Caco-2 (cell line): ENCODE results near the gene GRIK4. TPM values are rescaled to one million over a fixed set of nuclear protein-coding genes. Genes with fewer than 3 reads are reported as not detected.

Experiments used
- BruUV-seq: library from RNA; stranded (reverse); fragments of 400-500 nt; replicated peaks from 2 replicates; lab custom pipeline; 2021; lab: Mats Ljungman, UMichigan
- CTCF ChIA-PET: fragments of 300-600 bp; sonication (Branson Sonifier 250); formaldehyde crosslinking; loops from one replicate; lab custom pipeline; 2022; ENCODE audit warnings: antibody characterized with exemption; lab: Charles Lee
- POLR2A ChIA-PET: fragments of 300-600 bp; sonication (Branson Sonifier 250); formaldehyde crosslinking; loops from one replicate; lab custom pipeline; 2022; ENCODE audit warnings: antibody characterized with exemption; lab: Charles Lee
- DNase-seq, 2 experiments: peaks; one replicate each; pipeline versions ENCODE4 v3.0.0 to v3.0.0-alpha.2; 2020 to 2022
- H3K27me3 ChIP-seq: replicated peaks from 2 replicates; pipeline ENCODE4 v1.6.0; 2011; ENCODE audit warnings: low read length; ENCODE audit not compliant: control insufficient read depth, insufficient read depth
- H3K36me3 ChIP-seq: 2 replicates; pipeline ENCODE4 v1.5.1; 2011; ENCODE audit warnings: low read length; ENCODE audit not compliant: control insufficient read depth, insufficient read depth
- H3K4me1 ChIP-seq: fragments of 250-450 bp; sonication (Bioruptor Pico); 2 replicates; pipeline ENCODE4 v1.5.1; 2020; ENCODE audit warnings: mild to moderate bottlenecking
- H3K4me3 ChIP-seq: 2 replicates; pipeline ENCODE4 v1.5.1; 2011; ENCODE audit warnings: low read depth, mild to moderate bottlenecking, control low read depth, low read length
- H3K9me3 ChIP-seq: fragments of 250-450 bp; sonication (Bioruptor Pico); 2 replicates; pipeline ENCODE4 v1.5.1; 2020; ENCODE audit warnings: mild to moderate bottlenecking, moderate library complexity
- H3K27ac Mint-ChIP-seq: one replicate; pipeline ENCODE4 v1.8.0; 2022; ENCODE audit warnings: mixed read lengths; ENCODE audit not compliant: unreplicated experiment
- H3K27me3 Mint-ChIP-seq: one replicate; pipeline ENCODE4 v1.8.0; 2022; ENCODE audit warnings: mixed read lengths; ENCODE audit not compliant: insufficient read depth, unreplicated experiment
- H3K36me3 Mint-ChIP-seq: one replicate; pipeline ENCODE4 v1.8.0; 2022; ENCODE audit warnings: mild to moderate bottlenecking, mixed read lengths; ENCODE audit not compliant: insufficient read depth, unreplicated experiment
- H3K4me1 Mint-ChIP-seq: one replicate; pipeline ENCODE4 v1.8.0; 2022; ENCODE audit warnings: low read depth, mixed read lengths; ENCODE audit not compliant: unreplicated experiment
- H3K4me3 Mint-ChIP-seq: one replicate; pipeline ENCODE4 v1.8.0; 2022; ENCODE audit warnings: mild to moderate bottlenecking, moderate library complexity, mixed read lengths; ENCODE audit not compliant: unreplicated experiment
- H3K9me3 Mint-ChIP-seq: one replicate; pipeline ENCODE4 v1.8.0; 2022; ENCODE audit warnings: mixed read lengths; ENCODE audit not compliant: unreplicated experiment
- CTCF ChIP-seq, 2 experiments: fragments of 200-600 bp in 1 of 2; IDR thresholded peaks; 1 replicate in 1 of 2; 2 replicates in 1 of 2; pipeline versions ENCODE4 v1.5.1 to v1.8.0; 2011 to 2022; ENCODE audit warnings: antibody characterized with exemption in 1 of 2, control low read depth in 1 of 2, inconsistent platforms in 1 of 2, low read depth in 1 of 2, low read length in 1 of 2, mild to moderate bottlenecking in 1 of 2, moderate library complexity in 1 of 2; ENCODE audit not compliant: insufficient read depth in 1 of 2, severe bottlenecking in 1 of 2, unreplicated experiment in 1 of 2
- intact Hi-C: fragments of 100-400 bp; cut with micrococcal nuclease; formaldehyde crosslinking; loops from one replicate; pipeline ENCODE4 v1.10.0; 2022; ENCODE audit not compliant: unreplicated experiment
- total RNA-seq: library from RNA; stranded (reverse); gene quantifications from 2 replicates; pipeline ENCODE4 v1.2.3, GENCODE V29; 2022

Gene GRIK4
- total RNA-seq, 1 experiment from 2014 or later: 2.0 TPM

- Histone ChIP-seq H3K36me3 (no peaks in the 10 kb centered on the region), H3K4me1 (no peaks in the 10 kb centered on the region), H3K27me3 (peaks cover 2% of the 10 kb centered on the region; the same call in 1 of the 2 replicates), H3K4me3 (no peak overlapping the region), H3K9me3 (no peaks in the 10 kb centered on the region)
- Mint-ChIP-seq H3K27me3 (peaks cover 36% of the 10 kb centered on the region), H3K9me3 (peaks cover 12% of the 10 kb centered on the region), H3K27ac (no peak overlapping the region), H3K36me3 (peaks cover 6% of the 10 kb centered on the region), H3K4me3 (no peak overlapping the region), H3K4me1 (no peaks in the 10 kb centered on the region)
- ChIA-PET POLR2A (no interaction called here), CTCF (no interaction called here)
- TF ChIP-seq CTCF (IDR thresholded peaks at IDR 0.05; ENCODE audit: insufficient read depth in 1 of 2, low read depth in 1 of 2, low read length in 1 of 2, severe bottlenecking in 1 of 2, unreplicated experiment in 1 of 2): no peak
- intact Hi-C loops: no loop called here
- DNase-seq: no peak
- BruUV-seq: no TSS peak
Measured at GRCh38 chr11:120871924-120872323, 360.4 kb downstream of the GRIK4 start.

GRCh38 chr11:120873966-120874735 lies 362.6 kb downstream of the GRIK4 start:
- CTCF ChIA-PET: no interaction called here
- BruUV-seq: no TSS peak

GRCh38 chr11:120875986-120876385 lies 364.4 kb downstream of the GRIK4 start:
- H3K4me3 ChIP-seq: no peak overlapping the region
- H3K36me3 ChIP-seq: no peaks in the 10 kb centered on the region
- H3K36me3 Mint-ChIP-seq: peaks cover 6% of the 10 kb centered on the region
- TF ChIP-seq CTCF (IDR thresholded peaks at IDR 0.05; ENCODE audit: insufficient read depth in 1 of 2, low read depth in 1 of 2, low read length in 1 of 2, severe bottlenecking in 1 of 2, unreplicated experiment in 1 of 2): no peak
- H3K4me3 Mint-ChIP-seq: no peak overlapping the region
- BruUV-seq: no TSS peak
- ChIA-PET POLR2A (no interaction called here), CTCF (no interaction called here)
- H3K4me1 Mint-ChIP-seq: no peaks in the 10 kb centered on the region
- H3K9me3 ChIP-seq: no peaks in the 10 kb centered on the region
- no peak for DNase-seq
- intact Hi-C loops: no loop called here
- peaks cover 12% of the 10 kb centered on the region for H3K9me3 Mint-ChIP-seq
- peaks cover 23% of the 10 kb centered on the region for H3K27me3 Mint-ChIP-seq
- H3K27ac Mint-ChIP-seq: no peak overlapping the region
- H3K4me1 ChIP-seq: no peaks in the 10 kb centered on the region
- H3K27me3 ChIP-seq: no peaks in the 10 kb centered on the region

More at GRCh38 chr11:120873966-120874735, 362.6 kb downstream of the GRIK4 start:
- Histone ChIP-seq H3K9me3 (no peaks in the 10 kb centered on the region), H3K27me3 (peaks cover 2% of the 10 kb centered on the region; the same call in 1 of the 2 replicates), H3K4me1 (no peaks in the 10 kb centered on the region), H3K36me3 (no peaks in the 10 kb centered on the region), H3K4me3 (no peak overlapping the region)
- peaks cover 19% of the 10 kb centered on the region for H3K27me3 Mint-ChIP-seq
- no peaks in the 10 kb centered on the region for H3K4me1 Mint-ChIP-seq
- no peak overlapping the region for H3K4me3 Mint-ChIP-seq
- H3K9me3 Mint-ChIP-seq: peaks cover 12% of the 10 kb centered on the region
- intact Hi-C loops: no loop called here
- TF ChIP-seq CTCF (IDR thresholded peaks at IDR 0.05; ENCODE audit: insufficient read depth in 1 of 2, low read depth in 1 of 2, low read length in 1 of 2, severe bottlenecking in 1 of 2, unreplicated experiment in 1 of 2): no peak
- no peak for DNase-seq
- no peak overlapping the region for H3K27ac Mint-ChIP-seq
- peaks cover 6% of the 10 kb centered on the region for H3K36me3 Mint-ChIP-seq
- POLR2A ChIA-PET: no interaction called here
